Hematopoietic multipotent progenitor cell treated with erythropoietin and hydrocortisone succinate and interleukin-3 and kit ligand, for 6 days (in vitro differentiated cells): Measurements from ENCODE around the gene NSUN7.
A peak's percentile ranks its signal among the peaks of the same experiment; 100 is the strongest.
"Not testable (repeated sequence)": the region's sequence is repeated elsewhere in the genome, so short reads cannot be mapped to it uniquely, and the experiment has no call there.

Experiments used
- DNase-seq: peaks from one replicate; pipeline ENCODE4 v3.0.0-alpha.2; 2015

Gene NSUN7, protein sequence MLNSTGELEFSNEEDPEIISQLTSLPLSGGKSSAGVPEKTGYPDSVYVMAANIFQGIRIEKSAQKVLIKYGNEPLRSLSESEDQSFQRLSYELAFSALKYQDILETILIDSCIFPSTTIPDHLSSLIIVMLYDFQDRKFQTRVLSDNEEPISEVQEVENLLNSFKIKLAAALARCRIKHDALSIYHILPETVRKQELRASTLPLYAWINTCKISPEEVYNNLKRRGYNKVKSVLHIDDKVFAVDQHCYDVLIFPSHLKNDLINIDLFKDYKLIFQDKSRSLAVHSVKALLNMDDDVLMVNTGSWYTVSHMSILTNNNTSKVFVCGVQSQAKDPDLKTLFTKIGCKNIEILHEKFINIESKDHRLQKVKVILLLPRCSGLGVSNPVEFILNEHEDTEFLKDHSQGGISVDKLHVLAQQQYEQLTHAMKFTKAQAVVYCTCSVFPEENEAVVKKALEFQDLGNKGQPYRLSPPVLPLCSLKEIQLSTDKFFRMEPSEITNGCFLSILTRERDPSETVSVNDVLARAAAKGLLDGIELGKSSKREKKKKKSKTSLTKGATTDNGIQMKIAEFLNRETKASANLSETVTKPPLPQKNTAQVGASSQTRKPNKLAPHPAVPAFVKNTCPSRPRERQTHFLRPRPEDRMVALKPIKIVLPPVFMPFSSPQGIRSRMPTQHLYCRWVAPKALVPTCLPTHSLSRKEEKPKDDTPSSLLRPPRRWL

DNA sequence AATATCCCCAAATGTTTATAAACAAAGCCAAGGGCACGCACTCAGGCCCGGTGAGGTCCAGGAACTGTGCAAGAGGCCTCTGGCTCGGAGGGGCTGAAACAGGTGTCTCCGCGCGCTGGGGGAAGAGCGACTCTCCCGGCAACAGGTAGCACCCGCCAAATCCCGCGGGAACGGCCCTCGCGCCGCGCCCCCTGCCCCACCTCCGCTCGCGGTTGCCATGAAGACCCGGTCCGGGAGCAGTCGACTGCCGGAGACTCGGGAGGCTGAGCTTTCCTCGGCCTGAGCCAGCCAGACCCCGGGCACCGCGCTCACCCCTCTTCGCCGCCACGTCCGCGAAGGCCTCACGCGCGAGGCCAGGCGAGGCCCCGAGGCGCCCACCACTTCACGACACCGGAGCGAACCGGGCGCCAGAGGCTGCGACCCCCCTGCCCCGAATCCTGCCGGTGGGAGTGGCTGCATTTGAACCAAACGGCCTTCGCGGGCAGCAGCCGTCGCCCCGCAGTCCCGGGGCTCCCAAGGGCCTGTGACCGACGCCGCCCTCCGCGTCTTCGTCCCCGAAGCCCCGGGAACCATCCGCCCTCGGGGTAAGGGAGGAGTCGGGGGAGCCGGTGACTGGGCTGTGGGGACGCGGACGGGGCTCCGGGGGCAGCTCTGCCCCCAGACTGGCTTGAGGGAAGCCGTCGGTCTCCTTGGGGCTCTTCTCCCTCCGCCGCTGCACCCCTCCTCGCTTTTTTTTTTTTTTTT, at the start of gene NSUN7:
NSUN7 (plus strand) TSS at position 239 of the 744 bp plus-strand sequence. CDS start 739 bp downstream, outside the sequence.
- peak; percentile 17 for DNase-seq

DNA sequence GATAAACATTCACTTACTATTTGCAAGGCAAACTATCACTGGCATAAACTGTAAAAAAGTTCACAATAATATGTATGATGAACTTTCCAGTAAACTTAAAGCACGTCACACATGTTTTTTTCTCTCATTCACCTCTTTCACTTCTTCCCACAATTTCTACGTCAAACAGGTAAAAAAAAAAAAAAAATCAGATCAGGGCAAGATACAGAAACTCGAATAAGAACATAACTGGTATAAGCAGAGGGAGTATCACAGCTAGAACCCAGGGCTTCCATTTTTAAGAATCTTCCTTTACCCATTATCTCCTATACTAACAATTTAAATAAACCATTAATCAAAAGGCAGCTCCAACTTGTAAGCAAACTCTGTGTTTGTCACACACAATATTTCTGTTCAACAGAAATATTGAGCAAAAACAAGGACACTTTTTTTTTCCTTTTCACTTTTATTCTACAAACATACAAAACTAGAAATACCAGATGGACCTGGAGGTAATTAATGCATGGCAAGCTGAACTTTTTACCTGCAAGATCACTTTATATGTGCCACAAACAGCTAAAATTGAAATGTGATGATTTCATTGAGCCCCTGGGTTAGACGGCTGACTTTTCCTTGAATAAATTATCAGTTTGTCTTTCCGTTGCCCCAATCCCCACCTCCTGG, 47.5 kb upstream of the NSUN7 start:
- DNase-seq: no peak

DNA sequence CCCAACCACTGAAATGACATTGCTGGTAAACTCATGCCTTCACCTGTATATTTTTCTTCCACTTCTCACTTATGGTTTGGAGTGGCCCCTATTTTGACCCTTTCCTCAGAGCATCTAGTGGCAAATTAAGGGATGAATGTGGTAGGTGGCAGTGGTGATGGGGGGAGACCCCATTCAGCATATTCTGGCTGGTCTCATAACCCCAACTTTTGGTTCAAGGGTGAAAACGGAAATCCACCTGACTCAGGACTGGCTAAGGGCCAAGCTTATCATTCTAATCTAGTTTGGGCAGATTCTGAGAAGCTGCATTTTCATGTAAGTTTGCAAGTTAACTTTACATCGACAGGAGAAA, 47.0 kb upstream of the NSUN7 start:
- DNase-seq: no peak

DNA sequence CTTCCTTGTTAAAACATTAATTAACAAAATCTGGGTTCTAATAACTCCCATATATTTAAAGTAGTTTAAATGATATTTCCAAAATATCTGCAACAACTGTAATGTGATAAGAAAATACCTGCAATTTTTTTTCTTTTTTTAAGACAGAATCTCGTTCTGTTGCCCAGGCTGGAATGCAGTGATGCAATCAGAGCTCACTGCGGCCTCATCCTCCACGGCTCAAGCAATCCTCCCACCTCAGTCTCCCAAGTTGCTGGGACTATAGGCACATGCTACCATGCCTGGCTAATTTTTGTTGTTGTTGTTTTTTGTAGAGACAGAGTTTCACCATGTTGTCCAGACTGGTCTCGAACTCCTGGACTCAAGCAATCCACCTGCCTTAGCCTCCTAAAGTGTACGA, 45.7 kb upstream of the NSUN7 start:
- no peak for DNase-seq

DNA sequence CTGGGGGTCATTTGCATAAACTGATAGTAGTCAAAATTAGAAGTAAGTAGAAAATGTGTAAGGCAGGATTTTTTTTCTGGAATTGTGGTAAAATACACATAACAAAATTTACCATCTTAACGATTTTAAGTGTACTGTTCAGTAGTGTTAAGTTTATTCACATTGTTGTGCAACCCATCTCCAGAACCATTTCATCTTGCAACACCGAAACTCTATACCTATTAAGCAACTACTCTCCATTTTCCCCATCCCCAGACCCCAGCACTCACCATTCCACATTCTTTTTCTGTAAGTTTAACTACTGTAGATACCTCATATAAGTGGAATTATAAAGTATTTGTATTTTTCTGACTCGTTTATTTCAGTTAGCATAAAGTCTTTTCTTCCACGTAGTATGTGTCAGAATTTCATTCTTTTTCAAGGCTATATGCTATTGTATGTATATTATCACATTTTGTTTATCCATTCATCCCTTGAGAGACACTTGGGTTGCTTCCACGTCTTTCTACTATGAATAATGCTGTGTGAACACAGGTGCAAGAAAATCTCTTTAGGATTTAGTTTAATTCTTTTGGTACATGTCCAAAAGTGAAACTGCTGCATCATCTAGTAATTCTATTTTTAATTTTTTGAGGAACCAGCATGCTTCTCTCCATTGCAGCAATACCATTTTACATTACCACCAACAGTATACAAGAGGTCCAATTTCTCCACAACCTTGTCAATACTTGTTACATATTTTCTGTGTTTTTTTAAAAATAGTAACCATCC, 39.1 kb upstream of the NSUN7 start:
- peak; percentile 41 for DNase-seq

DNA sequence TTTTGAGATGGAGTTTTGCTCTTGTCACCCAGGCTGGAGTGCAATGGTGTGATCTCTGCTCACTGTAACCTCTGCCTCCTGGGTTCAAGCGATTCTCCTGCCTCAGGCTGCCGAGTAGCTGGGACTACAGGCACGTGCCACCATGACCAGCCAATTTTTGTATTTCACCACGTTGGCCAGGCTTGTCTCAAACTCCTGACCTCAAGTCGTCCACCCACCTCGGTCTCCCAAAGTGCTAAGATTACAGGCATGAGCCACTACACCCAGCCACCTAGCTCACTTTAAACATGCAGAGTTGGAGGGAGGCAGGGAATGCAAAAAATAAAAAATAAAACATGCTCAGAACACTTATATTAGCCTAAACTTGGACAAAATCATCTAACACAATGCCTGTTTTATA, 36.8 kb upstream of the NSUN7 start:
- DNase-seq: not testable (repeated sequence)

DNA sequence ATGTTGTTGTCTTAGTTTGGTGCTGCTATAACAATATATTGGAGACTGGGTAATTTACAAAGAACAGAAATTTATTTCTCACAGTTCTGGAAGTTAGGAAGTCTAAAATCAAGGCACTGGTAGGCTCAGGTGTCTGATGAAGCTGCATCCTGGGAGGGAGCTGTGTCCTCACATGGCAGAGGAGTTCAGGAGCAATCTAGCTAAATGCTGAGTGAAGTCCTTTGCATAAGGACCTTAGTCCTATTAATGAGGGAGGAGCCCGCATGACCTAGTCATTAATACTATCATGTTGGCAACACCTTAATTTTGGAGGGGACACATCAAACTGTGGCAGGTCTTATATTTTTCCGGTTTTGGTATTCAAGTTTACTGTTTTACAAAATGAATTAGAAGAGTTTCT, 36.0 kb upstream of the NSUN7 start:
- DNase-seq: no peak

DNA sequence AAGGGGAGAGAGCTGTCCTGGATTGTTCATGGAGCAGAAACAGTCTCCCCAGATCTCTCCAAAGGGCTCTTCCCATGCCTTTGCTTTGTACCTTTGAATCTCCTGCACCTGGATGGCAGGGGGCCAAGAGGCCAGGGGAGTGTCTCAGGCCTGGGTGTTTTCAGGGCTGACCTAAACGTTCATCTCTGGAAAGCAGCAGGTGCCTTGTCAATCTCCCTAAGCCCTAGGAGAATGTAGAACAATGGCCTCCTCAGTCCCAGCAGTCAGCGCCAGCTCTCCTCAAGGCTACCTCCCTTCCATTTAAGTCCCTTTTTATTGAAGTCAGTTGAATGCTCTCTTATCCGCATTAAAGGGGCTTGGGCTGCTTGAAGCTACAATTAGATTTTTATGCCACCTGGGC, 31.2 kb upstream of the NSUN7 start:
- DNase-seq: no peak

DNA sequence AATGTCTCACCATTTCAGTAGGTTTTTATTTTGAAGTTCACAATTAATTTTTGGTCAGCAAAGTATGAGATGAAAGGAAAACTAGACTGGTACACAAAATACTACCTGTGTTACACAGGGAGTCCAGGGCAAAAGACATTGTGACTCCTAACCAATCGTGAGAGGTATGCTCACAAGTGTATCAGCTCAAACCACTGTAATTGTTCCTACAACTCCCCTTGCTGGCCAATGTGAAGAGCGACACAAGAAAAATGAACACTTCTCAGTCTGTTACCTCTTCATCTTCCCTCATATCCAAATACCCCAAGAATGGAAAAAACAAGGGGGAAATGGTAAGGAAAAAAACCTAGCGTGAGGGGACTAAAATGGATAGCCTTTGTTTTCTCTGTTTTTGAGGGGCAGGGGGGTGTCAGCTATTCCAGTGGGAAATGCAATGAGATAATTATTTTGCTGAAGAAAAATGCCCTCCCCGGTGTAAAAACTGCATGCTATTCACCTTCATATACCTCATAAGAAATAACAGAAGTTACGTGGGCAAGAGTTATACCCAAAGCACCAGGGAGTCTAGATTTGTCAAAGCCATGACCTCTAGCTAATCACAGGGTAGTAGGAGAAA, 30.6 kb upstream of the NSUN7 start:
- DNase-seq: peak; percentile 60

DNA sequence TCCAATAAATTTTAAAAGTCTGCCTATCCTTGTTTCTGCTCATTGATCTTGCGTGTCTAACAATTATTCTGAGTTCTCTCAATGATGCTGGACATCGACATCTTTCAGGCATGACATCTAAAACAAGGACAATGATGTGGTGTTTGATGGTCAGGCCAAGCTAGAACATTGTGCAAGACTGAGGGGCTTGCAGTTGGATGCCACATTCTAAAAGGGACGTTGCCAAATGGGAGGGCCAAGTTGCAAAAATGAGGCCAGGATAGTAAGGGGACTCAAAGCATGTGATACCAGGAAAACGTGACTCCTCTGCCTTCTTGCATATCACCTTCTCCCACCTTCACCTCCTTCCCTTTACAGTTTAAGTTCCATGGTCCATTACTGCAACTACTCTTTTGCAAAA, 29.4 kb upstream of the NSUN7 start:
- DNase-seq: no peak

DNA sequence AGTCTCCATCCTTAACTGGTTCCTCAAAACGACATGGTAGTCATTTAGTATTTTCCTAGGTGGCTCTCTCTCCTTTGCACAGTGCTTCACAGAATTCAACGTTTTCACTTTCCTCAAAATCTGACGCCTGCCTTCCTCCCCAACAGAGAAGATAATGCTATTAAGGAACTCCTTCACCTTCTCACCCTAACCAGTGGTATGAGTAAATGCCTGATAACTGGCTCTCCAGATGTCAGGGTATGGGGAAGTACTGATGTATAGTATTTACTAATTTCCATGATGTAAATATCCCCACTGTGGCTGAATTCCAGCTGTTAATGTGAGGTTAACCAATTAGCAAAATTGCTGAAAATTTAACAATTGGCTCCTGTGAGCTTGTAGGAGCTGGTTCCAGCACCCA, 28.8 kb upstream of the NSUN7 start:
- DNase-seq: peak; percentile 18

DNA sequence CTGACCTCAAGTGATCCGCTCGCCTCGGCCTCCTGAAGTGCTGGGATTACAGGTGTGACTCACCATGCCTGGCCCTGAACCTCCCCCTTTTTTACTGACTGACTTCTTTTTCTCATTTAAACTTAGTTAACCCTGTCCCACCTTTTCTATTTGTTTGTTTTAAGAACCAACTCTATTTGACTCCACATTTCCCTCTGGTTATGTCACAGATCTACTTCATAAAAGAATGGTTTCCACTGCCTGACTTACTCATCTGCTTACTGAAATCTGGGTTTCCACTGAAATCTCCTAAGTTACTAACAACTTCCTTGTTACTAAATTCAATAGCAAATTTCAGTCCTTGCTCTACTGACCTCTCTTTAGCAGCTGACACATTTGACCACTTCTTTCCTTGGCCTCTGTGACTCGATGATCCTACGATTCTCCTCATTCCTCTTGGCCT, 28.0 kb upstream of the NSUN7 start:
- DNase-seq: no peak

DNA sequence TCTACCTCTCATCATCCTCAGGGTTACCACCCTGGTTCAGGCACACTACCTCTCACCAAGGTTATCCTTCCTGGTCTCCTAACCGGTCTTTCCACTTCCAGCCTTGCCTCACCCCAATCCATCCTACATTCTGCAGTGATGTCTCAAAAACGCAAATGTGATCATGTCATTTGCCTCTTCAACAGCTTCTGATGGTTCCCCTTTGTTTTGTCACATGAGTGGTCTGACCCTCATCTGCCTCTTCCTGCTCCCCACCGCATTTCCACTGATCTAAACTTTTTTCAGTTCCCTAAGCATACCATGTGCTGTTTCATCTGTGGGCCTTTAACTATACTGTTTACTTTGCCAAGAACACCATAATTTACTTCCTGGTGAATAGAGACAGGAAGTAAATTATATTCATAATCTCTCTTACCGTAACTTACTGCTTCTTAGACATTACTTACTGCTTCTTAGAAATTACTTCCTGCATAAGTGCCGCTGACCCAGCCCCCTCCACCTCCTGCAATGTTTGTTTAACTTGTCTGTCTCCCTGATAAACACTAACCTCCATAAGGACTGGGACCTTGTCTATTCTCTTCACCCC, 27.1 kb upstream of the NSUN7 start:
- peak; percentile 58 for DNase-seq

DNA sequence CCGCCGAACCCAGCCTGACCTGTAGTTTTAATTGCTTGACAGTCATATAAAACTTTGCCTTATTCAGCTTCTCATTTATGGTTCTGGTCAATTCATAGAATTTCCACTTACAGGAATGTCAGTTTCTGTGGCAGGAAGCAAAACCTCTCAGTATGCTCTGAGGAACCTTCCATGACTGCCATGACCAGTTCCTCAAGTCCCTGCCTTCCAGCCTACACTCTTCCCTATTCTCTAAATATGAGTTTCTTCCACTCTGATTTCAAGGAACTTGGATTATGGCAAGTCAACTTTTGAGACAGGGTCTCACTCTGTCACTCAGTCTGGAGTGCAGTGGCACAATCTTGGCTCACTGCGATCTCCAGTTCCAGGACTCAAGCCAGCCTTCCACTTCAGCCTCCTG, 26.0 kb upstream of the NSUN7 start:
- DNase-seq: no peak

DNA sequence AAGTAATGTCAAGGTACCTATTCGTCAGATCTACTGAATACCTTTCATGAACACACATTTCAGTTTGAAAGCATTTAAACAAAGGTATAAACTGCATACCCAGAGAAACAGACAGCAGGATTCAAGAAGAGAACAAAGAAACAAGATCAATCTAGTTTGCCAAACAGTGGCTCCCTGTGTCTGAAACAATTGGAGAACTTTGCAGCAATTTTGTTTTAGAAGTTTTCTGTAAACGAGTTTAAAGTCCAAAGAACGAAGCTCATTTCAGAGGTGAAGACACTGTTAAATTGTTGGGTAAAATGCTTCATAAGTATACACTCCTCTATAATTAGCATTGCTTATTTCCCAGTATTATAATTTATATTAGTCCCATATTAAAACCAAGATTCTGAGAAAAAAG, 21.4 kb upstream of the NSUN7 start:
- no peak for DNase-seq

DNA sequence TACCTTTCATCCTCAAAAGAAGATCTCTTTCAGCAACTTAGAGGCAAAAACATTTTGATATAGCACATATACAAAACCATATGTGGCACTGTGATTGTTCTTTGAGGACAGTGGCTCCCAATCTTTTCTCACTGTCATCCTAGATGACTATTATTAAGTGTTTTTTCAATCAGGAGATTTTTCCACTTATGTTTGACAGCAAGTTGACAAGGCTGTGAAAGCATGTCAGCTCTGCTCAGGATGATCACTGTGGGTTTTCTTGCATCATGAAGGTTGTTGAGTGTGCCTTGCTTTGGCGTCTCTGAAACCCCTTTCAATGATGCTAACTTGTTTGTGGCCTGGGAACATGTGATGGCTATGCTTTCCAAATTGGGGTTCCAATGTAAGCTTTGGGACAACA, 20.2 kb upstream of the NSUN7 start:
- DNase-seq: no peak

DNA sequence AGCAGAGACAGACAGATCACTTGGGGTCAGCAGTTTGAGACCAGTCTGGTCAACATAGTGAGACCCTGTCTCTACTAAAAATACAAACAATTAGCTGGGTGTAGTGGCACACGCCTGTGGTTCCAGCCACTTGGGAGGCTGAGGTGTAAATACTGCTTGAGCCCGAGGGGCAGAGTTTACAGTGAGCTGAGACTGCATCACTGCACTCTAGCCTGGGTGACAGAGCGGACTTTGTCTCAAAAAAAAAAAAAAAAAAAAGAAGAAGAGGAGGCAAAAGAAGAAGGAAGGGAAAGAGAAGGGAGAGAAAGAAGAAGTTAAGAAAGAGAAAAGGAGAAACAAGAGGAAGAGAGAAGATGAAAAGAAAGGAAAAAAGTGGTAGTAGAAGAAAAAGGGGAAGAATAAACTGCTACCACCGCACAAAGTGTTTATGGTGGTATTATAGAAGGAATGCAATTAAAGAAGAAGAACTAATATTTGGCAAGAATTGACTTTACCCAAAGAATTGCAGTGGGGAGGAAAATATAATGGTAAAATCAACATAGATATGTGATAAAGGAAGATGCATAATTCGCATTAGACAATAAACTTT, 19.6 kb upstream of the NSUN7 start:
- no peak for DNase-seq

DNA sequence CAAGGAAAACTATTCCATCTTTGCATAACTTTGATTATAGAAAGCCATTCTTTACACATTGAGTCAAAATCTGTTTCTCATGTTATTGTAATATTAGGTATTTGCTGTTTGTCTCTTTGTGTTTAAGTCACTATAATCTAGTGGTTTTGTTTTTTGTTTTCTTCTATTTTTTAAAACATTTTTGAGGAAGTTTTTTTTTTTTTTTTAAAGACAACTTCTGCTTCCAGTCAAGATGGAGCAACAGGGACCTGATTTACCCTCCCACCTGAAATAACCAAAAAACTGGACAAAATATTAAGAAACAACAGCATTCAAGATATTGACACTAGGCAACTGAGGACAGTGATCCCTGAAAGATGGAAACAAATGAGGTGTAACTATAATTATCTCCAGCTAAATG, 18.4 kb upstream of the NSUN7 start:
- DNase-seq: no peak

DNA sequence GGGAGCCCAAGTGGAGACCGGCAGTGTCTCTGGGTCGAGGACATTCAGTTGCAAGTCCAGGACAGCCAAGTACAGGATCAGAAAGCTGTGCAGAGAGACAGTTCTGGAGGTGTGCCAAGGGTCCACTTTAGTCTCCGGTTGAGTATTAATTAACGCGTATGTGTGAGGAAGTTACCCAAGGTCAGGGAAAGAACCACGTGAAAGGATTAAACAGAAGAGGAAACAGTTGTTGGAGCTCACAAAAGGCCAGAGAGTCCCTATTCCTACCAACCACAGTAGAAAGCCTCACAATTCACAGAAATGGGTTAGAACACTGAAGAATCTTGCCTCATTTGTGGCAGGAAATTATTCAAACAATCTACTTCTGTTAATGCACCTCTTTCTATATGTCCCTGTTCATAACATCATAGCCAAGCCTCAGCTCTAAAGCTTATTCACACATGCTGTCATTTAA, 17.9 kb upstream of the NSUN7 start:
- peak; percentile 57 for DNase-seq

DNA sequence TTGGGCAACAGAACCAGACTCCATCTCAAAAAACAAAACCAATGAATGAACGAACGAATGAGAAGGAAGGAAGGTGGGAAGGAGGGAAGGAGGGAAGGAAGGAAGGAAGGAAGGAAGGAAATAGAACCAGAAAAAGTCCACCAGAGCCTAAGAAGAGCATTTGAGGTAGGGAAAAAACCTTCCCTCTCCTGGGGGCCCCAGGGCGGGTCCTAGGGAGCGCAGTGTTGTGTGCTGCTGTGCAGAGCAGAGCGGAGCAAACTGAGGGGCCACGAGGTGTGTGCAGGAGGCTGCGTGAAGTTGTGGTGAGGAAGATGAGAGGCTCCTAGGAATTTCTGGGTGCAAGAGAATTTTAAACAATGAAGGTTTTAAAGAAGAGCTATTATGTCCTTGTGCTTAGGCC, 16.0 kb upstream of the NSUN7 start:
- DNase-seq: no peak

DNA sequence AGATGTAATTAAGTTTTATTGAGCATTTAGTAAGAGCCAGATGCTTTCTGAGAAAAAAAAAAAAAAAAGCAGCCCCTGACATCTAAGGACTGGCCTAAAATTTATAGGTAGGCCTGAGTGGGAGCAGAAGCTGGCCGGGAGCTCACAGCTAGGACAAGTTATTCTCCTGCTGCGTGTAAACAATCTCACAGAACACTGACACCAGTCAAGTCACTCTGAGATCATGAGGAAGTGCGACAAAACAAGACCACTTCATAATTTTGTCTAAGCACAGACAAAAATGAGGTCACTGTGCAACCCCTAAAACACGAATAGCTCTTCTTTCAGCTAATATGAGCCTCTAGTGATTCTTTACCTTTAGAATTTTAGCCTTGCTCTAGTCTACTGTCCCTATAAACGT, 15.3 kb upstream of the NSUN7 start:
- DNase-seq: no peak
